Measurements from ENCODE around the gene RAB29.

RAB29 gene

GRCh38 chr1:205719762-205720161 lies 55.5 kb downstream of the RAB29 start:
- peak; percentile 61 to 70 for ATAC-seq

- peak in 1 of 2 donors; percentile 21 for ATAC-seq
Measured at GRCh38 chr1:205719015-205719414, 56.3 kb downstream of the RAB29 start.

Data from activated CD4-positive, CD25-positive, alpha-beta regulatory T cell treated with anti-CD3 and anti-CD28 coated beads, Interleukin-2, amount 50 U/mL, for 24 hours (primary cell).